IPS DF 6.9 (cell line): Measurements from ENCODE around the gene PSMA7.

Source experiments
- DNase-seq: peaks from one replicate; pipeline ENCODE4 v3.0.0-alpha.2; 2013; ENCODE audit warnings: low read depth, low spot score
- H3K27ac ChIP-seq: one replicate; pipeline ENCODE4 v1.5.1; 2013; ENCODE audit warnings: low read length, control low read depth
- H3K27me3 ChIP-seq: 2 replicates; pipeline ENCODE4 v1.6.1; 2013; ENCODE audit warnings: mild to moderate bottlenecking, low read length; ENCODE audit not compliant: control insufficient read depth, insufficient read depth
- H3K36me3 ChIP-seq: 2 replicates; pipeline ENCODE4 v1.6.1; 2013; ENCODE audit warnings: low read length; ENCODE audit not compliant: control insufficient read depth, insufficient read depth
- H3K4me1 ChIP-seq: 2 replicates; pipeline ENCODE4 v1.6.1; 2013; ENCODE audit warnings: low read length; ENCODE audit not compliant: control insufficient read depth, insufficient read depth
- H3K4me3 ChIP-seq: 2 replicates; pipeline ENCODE4 v1.5.1; 2013; ENCODE audit warnings: mild to moderate bottlenecking, low read length
- H3K9me3 ChIP-seq: 2 replicates; pipeline ENCODE4 v1.6.1; 2013; ENCODE audit warnings: low read length, inconsistent platforms; ENCODE audit not compliant: control insufficient read depth, insufficient read depth
- WGBS: extraction: QIAGEN DNeasy Blood & Tissue Kit; methylation state at CpG from one replicate; pipeline ENCODE4 v1.1.7; 2013; ENCODE audit warnings: mixed read lengths, missing lambda C conversion rate; ENCODE audit not compliant: insufficient read length, insufficient coverage; 5-methylcytosine and 5-hydroxymethylcytosine counted together

PSMA7 gene

DNA sequence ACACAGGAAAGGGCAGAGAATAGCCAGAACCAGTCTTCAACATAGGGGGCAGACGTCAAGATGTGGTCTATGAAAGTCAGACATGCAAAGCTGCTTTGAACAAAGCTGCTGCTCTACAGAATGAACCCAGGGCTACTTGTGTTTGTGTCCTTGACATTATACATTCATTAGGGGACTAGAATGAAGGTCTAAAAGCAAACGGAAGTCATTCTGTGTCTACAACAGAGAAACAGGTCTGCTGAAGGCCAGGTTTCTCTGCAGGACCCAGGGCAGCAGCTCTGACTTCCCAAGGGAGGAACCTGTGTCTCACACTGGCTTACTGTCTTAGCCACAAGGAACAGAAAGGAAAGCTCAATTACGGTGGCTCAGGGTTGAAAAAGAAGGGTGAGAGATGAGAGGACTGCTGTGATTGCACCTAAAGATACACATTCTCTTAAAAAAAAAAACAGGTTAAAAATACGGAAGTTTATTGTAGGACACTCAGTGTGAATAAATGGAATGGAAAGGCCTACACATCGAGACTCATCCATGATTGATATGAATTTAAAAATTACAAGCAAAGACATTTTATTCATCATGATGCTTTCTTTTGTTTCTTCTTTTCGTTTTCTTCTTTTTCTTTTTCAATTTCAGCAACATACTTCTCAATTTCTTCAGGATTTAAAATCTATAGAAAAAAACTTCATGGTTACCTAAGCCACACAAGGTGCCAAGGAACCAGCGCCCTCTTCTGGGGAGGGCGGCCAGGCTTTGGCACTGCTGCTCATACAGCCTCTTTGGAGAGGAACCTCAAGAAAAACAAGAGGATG, 6.7 kb downstream of the PSMA7 start:
- DNase-seq, result no peak
- WGBS, result no CpG with 5 or more reads among the region's 8 CpGs

GRCh38 chr20:62135573-62136266, 7.5 kb downstream of the PSMA7 start:
- H3K9me3 ChIP-seq, result no peaks in the 10 kb centered on the region
- no CpG with 5 or more reads among the region's 8 CpGs for WGBS
- no peak for DNase-seq
- H3K27ac ChIP-seq, result no peak overlapping the region
- no peaks in the 10 kb centered on the region for H3K4me1 ChIP-seq
- H3K4me3 ChIP-seq, result no peak overlapping the region
- no peaks in the 10 kb centered on the region for H3K27me3 ChIP-seq
- H3K36me3 ChIP-seq, result peaks cover 69% of the 10 kb centered on the region

More for the DNA sequence above, 6.7 kb downstream of the PSMA7 start:
- Histone ChIP-seq H3K4me3 (no peak overlapping the region), H3K36me3 (peaks cover 62% of the 10 kb centered on the region), H3K4me1 (no peaks in the 10 kb centered on the region), H3K27ac (no peak overlapping the region), H3K9me3 (no peaks in the 10 kb centered on the region), H3K27me3 (no peaks in the 10 kb centered on the region)

- Histone ChIP-seq H3K4me1 (no peaks in the 10 kb centered on the region), H3K4me3 (no peak overlapping the region), H3K36me3 (peaks cover 74% of the 10 kb centered on the region), H3K27me3 (no peaks in the 10 kb centered on the region), H3K9me3 (no peaks in the 10 kb centered on the region), H3K27ac (no peak overlapping the region)
- no peak for DNase-seq
- no CpG with 5 or more reads among the region's 11 CpGs for WGBS
These were observed 8.4 kb downstream of the PSMA7 start for GRCh38 chr20:62134735-62135231.

DNA sequence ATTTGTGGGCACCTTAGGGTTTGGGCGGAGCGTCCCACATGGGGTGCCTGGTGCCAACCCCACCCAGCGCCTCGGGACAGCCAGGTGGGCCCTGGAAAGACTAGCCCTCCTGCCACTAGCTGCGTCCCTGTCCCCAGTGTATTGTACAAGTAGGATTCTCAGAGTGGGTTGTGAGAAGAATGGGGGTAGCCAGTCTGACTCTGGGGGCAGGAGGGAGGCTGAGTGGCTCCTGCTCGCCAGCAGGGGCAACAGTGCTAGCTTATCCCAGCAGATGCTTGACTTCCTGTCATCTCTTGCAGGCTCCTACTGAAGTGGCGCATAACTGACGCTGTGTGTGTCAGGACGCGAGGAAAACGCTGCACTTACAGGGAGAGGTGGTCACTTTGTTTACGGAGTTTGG, 9.3 kb downstream of the PSMA7 start:
- no CpG with 5 or more reads among the region's 12 CpGs for WGBS

DNA sequence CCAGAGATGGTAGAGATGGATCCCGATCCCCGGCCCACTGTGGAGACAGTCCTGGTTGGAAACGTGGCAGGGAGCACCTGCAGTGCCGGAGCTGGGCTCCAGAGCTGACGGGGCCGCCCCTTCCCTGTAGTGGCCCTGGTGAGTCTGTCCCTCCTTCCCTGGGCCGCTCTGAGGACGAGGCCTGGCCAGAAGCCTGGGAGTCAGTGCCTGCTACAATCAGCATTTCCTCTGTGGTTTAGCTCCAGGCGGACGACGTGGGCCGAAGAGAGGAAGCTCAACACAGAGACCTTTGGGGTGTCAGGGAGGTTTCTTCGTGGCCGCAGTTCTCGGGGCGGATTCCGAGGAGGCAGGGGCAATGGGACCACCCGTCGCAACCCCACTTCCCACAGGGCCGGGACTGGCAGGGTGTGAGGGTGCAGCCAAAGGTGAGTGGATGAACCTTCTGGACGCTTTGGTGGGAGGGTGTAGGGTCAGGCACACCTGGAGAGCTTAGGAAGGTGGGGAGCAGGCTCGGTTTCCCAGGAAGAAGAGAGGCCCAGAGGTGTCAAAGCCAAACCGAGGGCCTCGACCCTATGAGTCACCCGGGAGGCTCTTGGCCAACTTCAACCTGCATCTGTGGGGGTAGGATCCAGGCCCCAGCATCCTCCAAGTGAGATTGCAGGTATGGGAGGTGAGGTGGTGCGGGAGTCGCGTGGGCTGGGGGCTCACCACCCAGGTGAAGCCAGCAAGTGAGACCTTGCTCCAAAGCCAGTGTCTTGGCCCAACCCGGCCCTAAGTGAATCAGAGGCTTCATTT, 9.9 kb downstream of the PSMA7 start:
- no peak overlapping the region for H3K27ac ChIP-seq
- no peaks in the 10 kb centered on the region for H3K9me3 ChIP-seq
- H3K4me3 ChIP-seq, result no peak overlapping the region
- no peaks in the 10 kb centered on the region for H3K27me3 ChIP-seq
- H3K4me1 ChIP-seq, result no peaks in the 10 kb centered on the region
- H3K36me3 ChIP-seq, result peaks cover 72% of the 10 kb centered on the region
- WGBS, result no CpG with 5 or more reads among the region's 29 CpGs
- DNase-seq, result no peak

More for the DNA sequence above, 9.3 kb downstream of the PSMA7 start:
- Histone ChIP-seq H3K4me1 (no peaks in the 10 kb centered on the region), H3K27ac (no peak overlapping the region), H3K4me3 (no peak overlapping the region), H3K36me3 (peaks cover 72% of the 10 kb centered on the region), H3K27me3 (no peaks in the 10 kb centered on the region), H3K9me3 (no peaks in the 10 kb centered on the region)
- no peak for DNase-seq

GRCh38 chr20:62132421-62132820, 10.8 kb downstream of the PSMA7 start:
- no peak for DNase-seq
- peaks cover 72% of the 10 kb centered on the region for H3K36me3 ChIP-seq
- H3K4me1 ChIP-seq, result no peaks in the 10 kb centered on the region
- no peak overlapping the region for H3K4me3 ChIP-seq
- H3K9me3 ChIP-seq, result no peaks in the 10 kb centered on the region
- H3K27ac ChIP-seq, result no peak overlapping the region
- WGBS, result no CpG with 5 or more reads among the region's 7 CpGs
- no peaks in the 10 kb centered on the region for H3K27me3 ChIP-seq

- Histone ChIP-seq H3K27ac (no peak overlapping the region), H3K27me3 (no peaks in the 10 kb centered on the region), H3K4me1 (no peaks in the 10 kb centered on the region), H3K4me3 (no peak overlapping the region), H3K36me3 (peaks cover 70% of the 10 kb centered on the region), H3K9me3 (no peaks in the 10 kb centered on the region)
- DNase-seq, result no peak
- no CpG with 5 or more reads among the region's 25 CpGs for WGBS
These were observed 11.5 kb downstream of the PSMA7 start for GRCh38 chr20:62131560-62132320.

DNA sequence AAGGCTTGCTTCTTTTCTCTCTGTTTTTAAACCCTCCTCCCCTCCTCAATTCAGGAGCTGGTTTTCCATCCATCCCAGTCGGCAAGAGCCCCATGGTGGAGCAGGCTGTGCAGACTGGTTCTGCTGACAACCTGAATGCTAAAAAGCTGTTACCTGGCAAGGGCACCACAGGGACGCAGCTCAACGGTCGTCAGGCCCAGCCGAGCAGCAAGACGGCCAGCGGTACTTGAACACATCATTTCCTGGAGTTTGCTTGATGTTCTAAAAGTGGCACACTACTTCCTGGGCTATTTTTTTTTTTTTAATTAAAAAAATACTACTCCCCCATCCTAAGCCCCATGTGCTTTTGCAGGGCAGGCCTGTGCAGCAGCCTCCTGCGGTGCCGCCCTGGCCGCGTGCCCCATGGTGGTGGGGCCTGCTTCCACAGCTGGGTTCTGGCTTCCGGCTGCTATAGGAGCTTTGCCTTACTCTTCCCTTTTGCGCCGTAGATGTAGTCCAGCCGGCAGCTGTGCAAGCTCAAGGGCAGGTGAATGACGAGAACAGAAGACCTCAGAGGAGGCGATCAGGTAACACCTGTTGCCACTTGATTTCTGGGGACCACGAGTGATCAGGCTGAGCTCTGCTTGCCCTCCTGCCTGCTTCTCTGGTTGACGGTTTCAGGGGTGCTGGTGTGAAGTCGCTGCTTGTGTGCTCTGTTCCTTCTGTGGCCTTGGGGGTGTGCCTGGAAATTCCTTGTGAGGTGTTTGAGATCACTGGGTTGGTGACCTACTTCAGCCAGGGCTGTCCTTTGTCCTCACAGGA, 13.3 kb downstream of the PSMA7 start:
- no peak overlapping the region for H3K27ac ChIP-seq
- H3K36me3 ChIP-seq, result peaks cover 73% of the 10 kb centered on the region
- WGBS, result no CpG with 5 or more reads among the region's 20 CpGs
- DNase-seq, result no peak
- H3K9me3 ChIP-seq, result no peaks in the 10 kb centered on the region
- no peak overlapping the region for H3K4me3 ChIP-seq
- H3K4me1 ChIP-seq, result no peaks in the 10 kb centered on the region
- no peaks in the 10 kb centered on the region for H3K27me3 ChIP-seq

DNA sequence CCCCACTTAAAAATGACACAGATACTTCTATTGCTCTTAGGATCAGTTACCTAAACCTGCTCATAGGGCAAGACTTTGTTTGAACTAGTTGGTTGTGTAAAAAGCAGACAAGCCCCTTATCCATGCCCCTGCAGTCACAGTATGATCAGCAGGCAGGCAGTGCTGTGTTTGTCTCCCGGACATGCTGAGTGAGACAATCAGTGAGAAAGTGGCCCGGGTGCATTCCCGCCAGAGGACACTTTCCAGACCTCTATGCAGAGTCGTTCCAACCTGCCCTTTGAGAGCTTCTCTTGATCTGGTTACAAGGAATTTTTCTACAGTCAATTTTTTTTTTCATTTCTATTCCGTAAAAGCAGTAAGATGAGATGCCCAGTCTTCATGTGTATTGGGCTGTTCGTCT, 14.7 kb downstream of the PSMA7 start:
- H3K4me3 ChIP-seq, result no peak overlapping the region
- peaks cover 61% of the 10 kb centered on the region for H3K36me3 ChIP-seq
- no peak for DNase-seq
- H3K4me1 ChIP-seq, result no peaks in the 10 kb centered on the region
- H3K27ac ChIP-seq, result no peak overlapping the region
- no CpG with 5 or more reads among the region's 6 CpGs for WGBS
- no peaks in the 10 kb centered on the region for H3K27me3 ChIP-seq
- H3K9me3 ChIP-seq, result no peaks in the 10 kb centered on the region
